Panc1 (cell line): ENCODE measurements around the gene MAD1L1. TPM values are rescaled to one million over a fixed set of nuclear protein-coding genes. Genes with fewer than 3 reads are reported as not detected.
"Not testable (repeated sequence)": the region's sequence is repeated elsewhere in the genome, so short reads cannot be mapped to it uniquely, and the experiment has no call there.

ENCODE experiments used
- ATAC-seq: fragments of 200-7000 bp; cut with Tn5 transposase; 2 replicates; pipeline ENCODE4 v1.9.1; 2020; ENCODE audit warnings: mild to moderate bottlenecking, moderate library complexity
- BruUV-seq: library from RNA; stranded (reverse); fragments of 400-500 nt; replicated peaks from 2 replicates; lab custom pipeline; 2021; lab: Mats Ljungman, UMichigan
- CTCF ChIA-PET: fragments of 300-600 bp; sonication (Branson Sonifier 250); formaldehyde crosslinking; loops from one replicate; lab custom pipeline; 2022; ENCODE audit warnings: antibody characterized with exemption; lab: Charles Lee
- POLR2A ChIA-PET: fragments of 300-600 bp; sonication (Branson Sonifier 250); formaldehyde crosslinking; loops from one replicate; lab custom pipeline; 2022; ENCODE audit warnings: antibody characterized with exemption; lab: Charles Lee
- DNase-seq: peaks from one replicate; pipeline ENCODE4 v3.0.0-alpha.2; 2010; ENCODE audit warnings: low read depth, low spot score
- H3K27ac ChIP-seq: 2 replicates; pipeline ENCODE4 v1.5.1; 2011; ENCODE audit warnings: mild to moderate bottlenecking, low read length, inconsistent platforms
- H3K27me3 ChIP-seq: fragments of 200-500 bp; sonication (Bioruptor generic); 2 replicates; pipeline ENCODE4 v1.6.0; 2014; ENCODE audit warnings: low read length, inconsistent platforms; ENCODE audit not compliant: control insufficient read depth, insufficient read depth
- H3K36me3 ChIP-seq: fragments of 200-500 bp; sonication (Bioruptor generic); 2 replicates; pipeline ENCODE4 v1.5.1; 2014; ENCODE audit warnings: inconsistent platforms, mild to moderate bottlenecking, low read length, moderate library complexity; ENCODE audit not compliant: control insufficient read depth, insufficient read depth
- H3K4me1 ChIP-seq: 2 replicates; pipeline ENCODE4 v1.5.1; 2011; ENCODE audit warnings: inconsistent platforms, mild to moderate bottlenecking, low read length, moderate library complexity; ENCODE audit not compliant: control insufficient read depth, insufficient read depth
- H3K4me3 ChIP-seq, 2 experiments: 2 replicates each; pipeline ENCODE4 v1.5.1; 2011 to 2012; ENCODE audit warnings: low read depth in 2 of 2, low read length in 2 of 2, mild to moderate bottlenecking in 2 of 2, inconsistent platforms in 1 of 2, moderate library complexity in 1 of 2
- H3K9me3 ChIP-seq: fragments of 200-500 bp; sonication (Bioruptor generic); 2 replicates; pipeline ENCODE4 v1.5.1; 2014; ENCODE audit warnings: low read depth, mild to moderate bottlenecking, inconsistent platforms, low read length, moderate library complexity; ENCODE audit not compliant: control insufficient read depth, insufficient read depth
- POLR2AphosphoS5 ChIP-seq: IDR thresholded peaks from 2 replicates; pipeline ENCODE4 v1.6.1; 2012; ENCODE audit warnings: mild to moderate bottlenecking, low read depth, low read length, moderate library complexity
- REST ChIP-seq, 2 experiments: IDR thresholded peaks; 2 replicates each; pipeline ENCODE4 v1.6.1; 2011 to 2012; ENCODE audit warnings: low read depth in 2 of 2, control low read depth in 1 of 2, low read length in 1 of 2, mild to moderate bottlenecking in 1 of 2, moderate library complexity in 1 of 2; ENCODE audit not compliant: insufficient read depth in 1 of 2
- SIN3A ChIP-seq: IDR thresholded peaks from 2 replicates; pipeline ENCODE4 v1.6.1; 2012; ENCODE audit warnings: low read depth, mild to moderate bottlenecking, low read length, moderate library complexity, borderline replicate concordance; ENCODE audit not compliant: insufficient read depth
- TCF7L2 ChIP-seq: IDR thresholded peaks from 2 replicates; pipeline ENCODE4 v1.6.1; 2011; ENCODE audit warnings: mild to moderate bottlenecking, low read depth, low read length, inconsistent platforms
- in situ Hi-C: cut with HindIII; loops from 2 replicates; pipeline ENCODE4 v1.10.0; 2016; ENCODE audit warnings: low sequenced_read_pairs, low pct_unique_long_range_greater_than_20kb
- intact Hi-C: fragments of 100-400 bp; cut with micrococcal nuclease; formaldehyde crosslinking; loops from one replicate; pipeline ENCODE4 v1.10.0; 2022; ENCODE audit not compliant: unreplicated experiment
- total RNA-seq: library from RNA; stranded (reverse); gene quantifications from one replicate; pipeline ENCODE4 v1.2.1, GENCODE V29; 2021; ENCODE audit not compliant: unreplicated experiment
- TF ChIP-seq, protein P1 (sequence below): fragments of 450-650 bp; IDR thresholded peaks from 2 replicates; pipeline ENCODE4 v1.5.1; 2017; ENCODE audit warnings: mild to moderate bottlenecking

The MAD1L1 gene
- total RNA-seq, 1 experiment from 2014 or later, result 70.8 TPM

DNA sequence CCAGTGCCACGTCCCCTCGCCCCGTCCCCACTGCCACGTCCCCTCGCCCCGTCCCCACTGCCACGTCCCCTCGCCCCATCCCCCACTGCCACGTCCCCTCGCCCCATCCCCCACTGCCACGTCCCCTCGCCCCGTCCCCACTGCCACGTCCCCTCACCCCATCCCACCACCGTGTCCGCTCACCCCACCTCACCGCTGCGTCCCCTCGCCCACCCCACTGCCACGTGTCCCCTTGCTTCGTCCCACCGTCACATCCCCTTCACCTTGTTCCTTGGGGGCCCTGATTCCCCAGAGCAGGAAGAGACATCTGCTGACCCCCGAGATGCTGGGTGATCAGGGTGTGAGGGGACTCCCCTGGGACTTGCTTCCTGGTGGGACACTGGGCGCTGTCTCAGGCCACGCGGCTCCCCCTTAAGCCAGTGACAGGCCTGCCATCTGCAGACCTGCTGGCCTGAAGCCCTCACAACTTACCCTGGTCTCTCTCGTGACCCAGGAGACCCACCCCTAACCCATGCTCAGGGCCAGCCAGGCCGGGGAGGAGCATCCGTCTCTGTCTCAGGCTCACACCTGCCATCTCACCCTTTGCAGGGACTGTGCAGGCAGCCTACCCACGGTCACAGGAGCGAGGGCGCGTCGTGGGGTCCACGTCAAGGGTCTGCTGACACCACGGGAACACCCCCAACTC, 302.2 kb downstream of the MAD1L1 start:
- DNase-seq (no peak), ATAC-seq (no peak)
- H3K27me3 ChIP-seq, result no peaks in the 10 kb centered on the region
- no peaks in the 10 kb centered on the region for H3K4me1 ChIP-seq
- no peaks in the 10 kb centered on the region for H3K36me3 ChIP-seq
- intact Hi-C loops (no loop called here), in situ Hi-C loops (no loop called here)
- H3K4me3 ChIP-seq, result no peak overlapping the region
- no TSS peak for BruUV-seq
- TF ChIP-seq, protein P1, sequence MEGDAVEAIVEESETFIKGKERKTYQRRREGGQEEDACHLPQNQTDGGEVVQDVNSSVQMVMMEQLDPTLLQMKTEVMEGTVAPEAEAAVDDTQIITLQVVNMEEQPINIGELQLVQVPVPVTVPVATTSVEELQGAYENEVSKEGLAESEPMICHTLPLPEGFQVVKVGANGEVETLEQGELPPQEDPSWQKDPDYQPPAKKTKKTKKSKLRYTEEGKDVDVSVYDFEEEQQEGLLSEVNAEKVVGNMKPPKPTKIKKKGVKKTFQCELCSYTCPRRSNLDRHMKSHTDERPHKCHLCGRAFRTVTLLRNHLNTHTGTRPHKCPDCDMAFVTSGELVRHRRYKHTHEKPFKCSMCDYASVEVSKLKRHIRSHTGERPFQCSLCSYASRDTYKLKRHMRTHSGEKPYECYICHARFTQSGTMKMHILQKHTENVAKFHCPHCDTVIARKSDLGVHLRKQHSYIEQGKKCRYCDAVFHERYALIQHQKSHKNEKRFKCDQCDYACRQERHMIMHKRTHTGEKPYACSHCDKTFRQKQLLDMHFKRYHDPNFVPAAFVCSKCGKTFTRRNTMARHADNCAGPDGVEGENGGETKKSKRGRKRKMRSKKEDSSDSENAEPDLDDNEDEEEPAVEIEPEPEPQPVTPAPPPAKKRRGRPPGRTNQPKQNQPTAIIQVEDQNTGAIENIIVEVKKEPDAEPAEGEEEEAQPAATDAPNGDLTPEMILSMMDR, result no peak
- TF ChIP-seq POLR2AphosphoS5, result no peak
- no peak for TF ChIP-seq SIN3A
- TF ChIP-seq REST (IDR thresholded peaks at IDR 0.05; ENCODE audit: insufficient read depth in 1 of 2, low read depth in 2 of 2, low read length in 1 of 2), result no peak
- no peak for TF ChIP-seq TCF7L2
- no peaks in the 10 kb centered on the region for H3K9me3 ChIP-seq
- no peak overlapping the region for H3K27ac ChIP-seq
- ChIA-PET CTCF (no interaction called here), POLR2A (no interaction called here)

DNA sequence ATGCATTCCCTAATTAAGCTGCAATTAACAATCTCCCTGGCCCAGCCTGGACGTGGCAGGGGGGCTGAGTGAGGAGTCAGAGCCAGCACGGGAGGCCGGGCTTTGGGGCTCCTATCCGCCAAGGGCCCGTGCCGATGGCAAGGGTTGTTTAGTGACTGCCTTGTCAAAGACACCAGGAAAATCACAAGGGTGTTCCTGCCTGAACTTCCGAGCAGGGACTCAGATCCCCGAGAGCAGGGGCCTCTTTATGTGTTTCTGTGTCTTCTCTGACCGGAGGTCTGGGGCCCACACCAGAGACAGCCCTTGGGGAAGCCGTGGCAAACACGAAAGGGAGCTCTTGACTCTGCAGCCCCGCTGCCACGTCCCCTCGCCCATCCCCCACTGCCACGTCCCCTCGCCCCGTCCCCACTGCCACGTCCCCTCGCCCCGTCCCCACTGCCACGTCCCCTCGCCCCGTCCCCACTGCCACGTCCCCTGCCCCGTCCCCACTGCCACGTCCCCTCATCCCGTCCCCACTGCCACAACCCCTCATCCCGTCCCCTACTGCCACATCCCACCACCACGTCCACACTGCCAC, 303.3 kb downstream of the MAD1L1 start:
- POLR2A ChIA-PET, ATAC-seq, in situ Hi-C loops, BruUV-seq, H3K36me3 ChIP-seq, CTCF ChIA-PET, H3K27ac ChIP-seq, H3K4me1 ChIP-seq, H3K27me3 ChIP-seq, H3K9me3 ChIP-seq, H3K4me3 ChIP-seq, DNase-seq, intact Hi-C loops: not testable (repeated sequence)

DNA sequence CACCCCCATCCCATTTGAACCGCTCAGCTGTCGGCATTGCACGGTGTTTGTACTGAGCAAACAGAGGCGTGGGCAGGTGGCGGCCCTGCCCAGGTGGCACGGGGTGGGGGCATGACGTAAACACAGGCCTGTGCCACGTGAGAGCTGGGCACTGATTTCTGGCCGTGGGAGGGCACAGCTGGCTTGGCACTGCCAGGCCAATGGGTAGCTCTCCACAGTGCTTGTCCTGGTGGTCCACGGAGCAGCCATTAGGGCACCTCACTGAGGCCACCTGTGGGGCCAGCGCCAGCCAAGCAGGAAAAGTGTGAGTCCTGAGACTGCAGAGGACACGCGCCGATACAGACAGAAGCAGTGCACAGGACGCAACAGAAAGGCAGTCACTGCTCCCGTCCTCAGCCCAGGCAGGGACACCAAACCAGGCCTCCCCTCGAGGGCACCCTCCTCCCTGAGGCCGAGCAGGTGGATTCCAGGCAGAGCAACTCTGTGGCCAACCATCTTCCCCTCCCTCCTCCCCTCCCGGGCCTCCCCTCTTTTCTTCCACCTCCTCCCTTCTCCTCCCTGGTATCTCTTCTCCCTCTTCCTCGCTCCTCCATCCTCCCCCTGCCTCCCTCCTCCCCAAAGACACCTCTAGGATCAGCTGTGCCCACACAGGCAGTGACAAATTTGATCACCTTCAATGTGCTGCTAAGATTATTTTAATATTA, 303.9 kb downstream of the MAD1L1 start:
- in situ Hi-C loops (no loop called here), intact Hi-C loops (no loop called here)
- Histone ChIP-seq H3K27ac (no peak overlapping the region), H3K36me3 (no peaks in the 10 kb centered on the region), H3K4me3 (no peak overlapping the region), H3K27me3 (no peaks in the 10 kb centered on the region), H3K4me1 (no peaks in the 10 kb centered on the region), H3K9me3 (no peaks in the 10 kb centered on the region)
- ChIA-PET CTCF (no interaction called here), POLR2A (no interaction called here)
- DNase-seq, result no peak
- no peak for TF ChIP-seq SIN3A
- TF ChIP-seq POLR2AphosphoS5, result no peak
- TF ChIP-seq REST (IDR thresholded peaks at IDR 0.05; ENCODE audit: insufficient read depth in 1 of 2, low read depth in 2 of 2, low read length in 1 of 2), result no peak
- ATAC-seq, result 0 out of 2 replicates have a peak, but pooled peaks have one; percentile 33
- BruUV-seq, result no TSS peak
